Stimulated activated naive CD4-positive, alpha-beta T cell (primary cell): ENCODE data around the gene MRPL19.
A peak's percentile ranks its signal among the peaks of the same experiment; 100 is the strongest.

Experiments
- DNase-seq, 6 experiments: peaks; one replicate each; lab custom pipeline; 2025; lab: John Stamatoyannopoulos, UW

Gene MRPL19

GRCh38 chr2:75616406-75616805 lies 30.2 kb upstream of the MRPL19 start:
- no peak for DNase-seq

- no peak for DNase-seq
These were observed 29.6 kb upstream of the MRPL19 start for GRCh38 chr2:75616933-75617332.

- no peak for DNase-seq
These were observed 26.4 kb upstream of the MRPL19 start for GRCh38 chr2:75619956-75620740.

GRCh38 chr2:75621228-75621627 lies 25.4 kb upstream of the MRPL19 start:
- no peak for DNase-seq

GRCh38 chr2:75622500-75622899 lies 24.1 kb upstream of the MRPL19 start:
- no peak for DNase-seq

- DNase-seq = no peak
These were observed 23.7 kb upstream of the MRPL19 start for GRCh38 chr2:75622929-75623328.

- peak; percentile 10 to 51 (median 30) for DNase-seq
These were observed 18.6 kb upstream of the MRPL19 start for GRCh38 chr2:75627902-75628504.

GRCh38 chr2:75632091-75632701 lies 14.4 kb upstream of the MRPL19 start:
- no peak for DNase-seq

GRCh38 chr2:75632813-75633212 lies 13.8 kb upstream of the MRPL19 start:
- DNase-seq = no peak

GRCh38 chr2:75633620-75634019 lies 13.0 kb upstream of the MRPL19 start:
- no peak for DNase-seq

- no peak for DNase-seq
These were observed 11.6 kb upstream of the MRPL19 start for GRCh38 chr2:75634945-75635344.

GRCh38 chr2:75637568-75637967 lies 9.0 kb upstream of the MRPL19 start:
- no peak for DNase-seq

GRCh38 chr2:75640621-75641121 lies 5.9 kb upstream of the MRPL19 start:
- DNase-seq = peak in 4 of 6 experiments; percentile 16 to 32 (median 25)

- no peak for DNase-seq
These were observed 5.0 kb upstream of the MRPL19 start for GRCh38 chr2:75641587-75641986.

GRCh38 chr2:75643980-75644379 lies 2.6 kb upstream of the MRPL19 start:
- DNase-seq = no peak

GRCh38 chr2:75645643-75646042 lies 940 bp upstream of the MRPL19 start:
- DNase-seq = no peak

GRCh38 chr2:75646090-75646582 lies 447 bp upstream of the MRPL19 start:
- DNase-seq = no peak

- no peak for DNase-seq
These were observed 1.2 kb downstream of the MRPL19 start for GRCh38 chr2:75647771-75648170.

- DNase-seq = no peak
These were observed 7.4 kb downstream of the MRPL19 start for GRCh38 chr2:75654012-75654411.

GRCh38 chr2:75655861-75656260 lies 9.3 kb downstream of the MRPL19 start:
- no peak for DNase-seq

GRCh38 chr2:75656563-75656962 lies 10.0 kb downstream of the MRPL19 start:
- DNase-seq = no peak

- no peak for DNase-seq
These were observed 11.2 kb downstream of the MRPL19 start for GRCh38 chr2:75657798-75658197.

- DNase-seq = no peak
These were observed 20.3 kb downstream of the MRPL19 start for GRCh38 chr2:75666911-75667310.
